ENCODE measurements around the gene DNAJB6. TPM values are rescaled to one million over a fixed set of nuclear protein-coding genes. Genes with fewer than 3 reads are reported as not detected.

DNAJB6 gene
- total RNA-seq, 1 donor from 2014 or later = 155 TPM

GRCh38 chr7:157462840-157463239 lies 126.0 kb downstream of the DNAJB6 start:
- no peak overlapping the region for H3K27ac Mint-ChIP-seq (ENCODE audit: unreplicated experiment)
- H3K9me3 Mint-ChIP-seq (ENCODE audit: unreplicated experiment) = peaks cover 48% of the 10 kb centered on the region
- H3K27me3 Mint-ChIP-seq (ENCODE audit: unreplicated experiment) = peaks cover 13% of the 10 kb centered on the region
- no peak for DNase-seq (ENCODE audit: low spot score)
- H3K4me3 Mint-ChIP-seq (ENCODE audit: unreplicated experiment) = no peak overlapping the region
- no peak for TF ChIP-seq CTCF (IDR thresholded peaks at IDR 0.05; ENCODE audit: unreplicated experiment)
- H3K36me3 Mint-ChIP-seq (ENCODE audit: low read depth, unreplicated experiment) = peaks cover 28% of the 10 kb centered on the region
- H3K4me1 Mint-ChIP-seq (ENCODE audit: unreplicated experiment) = no peaks in the 10 kb centered on the region

- peaks cover 45% of the 10 kb centered on the region for H3K9me3 Mint-ChIP-seq (ENCODE audit: unreplicated experiment)
- H3K4me1 Mint-ChIP-seq (ENCODE audit: unreplicated experiment) = no peaks in the 10 kb centered on the region
- no peak overlapping the region for H3K27ac Mint-ChIP-seq (ENCODE audit: unreplicated experiment)
- DNase-seq (ENCODE audit: low spot score) = no peak
- peaks cover 13% of the 10 kb centered on the region for H3K27me3 Mint-ChIP-seq (ENCODE audit: unreplicated experiment)
- TF ChIP-seq CTCF (IDR thresholded peaks at IDR 0.05; ENCODE audit: unreplicated experiment) = no peak
- peaks cover 29% of the 10 kb centered on the region for H3K36me3 Mint-ChIP-seq (ENCODE audit: low read depth, unreplicated experiment)
- H3K4me3 Mint-ChIP-seq (ENCODE audit: unreplicated experiment) = no peak overlapping the region
These were observed 126.4 kb downstream of the DNAJB6 start for GRCh38 chr7:157463245-157463644.

- Mint-ChIP-seq H3K36me3 (ENCODE audit: low read depth, unreplicated experiment) (peaks cover 25% of the 10 kb centered on the region), H3K27ac (ENCODE audit: unreplicated experiment) (no peak overlapping the region), H3K4me3 (ENCODE audit: unreplicated experiment) (no peak overlapping the region), H3K9me3 (ENCODE audit: unreplicated experiment) (peaks cover 38% of the 10 kb centered on the region), H3K4me1 (ENCODE audit: unreplicated experiment) (no peaks in the 10 kb centered on the region), H3K27me3 (ENCODE audit: unreplicated experiment) (peaks cover 15% of the 10 kb centered on the region)
- no peak for DNase-seq (ENCODE audit: low spot score)
- TF ChIP-seq CTCF (IDR thresholded peaks at IDR 0.05; ENCODE audit: unreplicated experiment) = no peak
These were observed 127.5 kb downstream of the DNAJB6 start for GRCh38 chr7:157464111-157464970.

- H3K4me1 Mint-ChIP-seq (ENCODE audit: unreplicated experiment) = no peaks in the 10 kb centered on the region
- H3K4me3 Mint-ChIP-seq (ENCODE audit: unreplicated experiment) = no peak overlapping the region
- H3K27me3 Mint-ChIP-seq (ENCODE audit: unreplicated experiment) = peaks cover 15% of the 10 kb centered on the region
- H3K27ac Mint-ChIP-seq (ENCODE audit: unreplicated experiment) = no peak overlapping the region
- TF ChIP-seq CTCF (IDR thresholded peaks at IDR 0.05; ENCODE audit: unreplicated experiment) = no peak
- DNase-seq (ENCODE audit: low spot score) = no peak
- H3K36me3 Mint-ChIP-seq (ENCODE audit: low read depth, unreplicated experiment) = peaks cover 23% of the 10 kb centered on the region
- peaks cover 31% of the 10 kb centered on the region for H3K9me3 Mint-ChIP-seq (ENCODE audit: unreplicated experiment)
These were observed 128.4 kb downstream of the DNAJB6 start for GRCh38 chr7:157464971-157465886.

All from endothelial cell (in vitro differentiated cells).